C4-2B (cell line): ENCODE results near the gene TRIM56.
"Not testable (repeated sequence)": the region's sequence is repeated elsewhere in the genome, so short reads cannot be mapped to it uniquely, and the experiment has no call there.

Source experiments
- H3K27ac ChIP-seq: fragments of 450-650 bp; 2 replicates; pipeline ENCODE4 v1.5.1; 2017
- CTCF ChIP-seq: fragments of 450-650 bp; conservative IDR thresholded peaks from 2 replicates; pipeline ENCODE4 v1.5.1; 2017; ENCODE audit warnings: mild to moderate bottlenecking
- ZFX ChIP-seq: fragments of 450-650 bp; IDR thresholded peaks from 2 replicates; pipeline ENCODE4 v1.6.1; 2017

The TRIM56 gene

GRCh38 chr7:101066833-101067177 lies 18.5 kb upstream of the TRIM56 start:
- H3K27ac ChIP-seq: no peak overlapping the region
- no peak for TF ChIP-seq ZFX
- no peak for TF ChIP-seq CTCF

- H3K27ac ChIP-seq: no peak overlapping the region
- no peak for TF ChIP-seq CTCF
- no peak for TF ChIP-seq ZFX
These were observed 16.9 kb upstream of the TRIM56 start for GRCh38 chr7:101068401-101068800.

- H3K27ac ChIP-seq: not testable (repeated sequence)
These were observed 13.7 kb upstream of the TRIM56 start for GRCh38 chr7:101071362-101072104.

- no peak for TF ChIP-seq ZFX
- TF ChIP-seq CTCF: no peak
These were observed 9.6 kb upstream of the TRIM56 start for GRCh38 chr7:101075646-101076045.

GRCh38 chr7:101076183-101076582 lies 9.1 kb upstream of the TRIM56 start:
- not testable (repeated sequence) for H3K27ac ChIP-seq

More at GRCh38 chr7:101075646-101076045, 9.6 kb upstream of the TRIM56 start:
- no peak overlapping the region for H3K27ac ChIP-seq

- H3K27ac ChIP-seq: no peak overlapping the region
- TF ChIP-seq CTCF: peak; percentile 99
- no peak for TF ChIP-seq ZFX
These were observed 7.8 kb upstream of the TRIM56 start for GRCh38 chr7:101077303-101078086.

- no peak overlapping the region for H3K27ac ChIP-seq
- no peak for TF ChIP-seq CTCF
- TF ChIP-seq ZFX: no peak
These were observed 3.8 kb upstream of the TRIM56 start for GRCh38 chr7:101081432-101081831.

GRCh38 chr7:101084865-101085161 lies 468 bp upstream of the TRIM56 start:
- TF ChIP-seq ZFX (no peak), CTCF (no peak)
- peak overlapping the region; percentile 85 for H3K27ac ChIP-seq
